ENCODE data around the gene CCDC15.

CCDC15 gene

GRCh38 chr11:124953753-124954589 lies at the start of gene CCDC15:
CCDC15 (plus strand) TSS chr11:124954202; CDS start chr11:124954733, 531 bp downstream.
- no peak within 1 kb of the TSS for H3K27ac Mint-ChIP-seq
- peaks cover 4% of the 10 kb centered on the region for H3K9me3 Mint-ChIP-seq
- CTCF ChIA-PET, result interaction anchor here (0.6 to 1.9 kb wide), 7 partner anchors 18 to 394 kb away, joined by 3 to 8 read pairs (median 4); partner anchors contain the start of gene HEPACAM
- peaks cover 18% of the 10 kb centered on the region for H3K36me3 Mint-ChIP-seq
- H3K4me3 Mint-ChIP-seq, result no peak within 1 kb of the TSS
- DNase-seq, result peak; percentile 97
- H3K27me3 Mint-ChIP-seq, result no peaks in the 10 kb centered on the region
- peaks cover 16% of the 10 kb centered on the region for H3K4me1 Mint-ChIP-seq

- no peaks in the 10 kb centered on the region for H3K36me3 Mint-ChIP-seq
- H3K9me3 Mint-ChIP-seq, result peaks cover 14% of the 10 kb centered on the region
- DNase-seq, result peak; percentile 38
- peaks cover 3% of the 10 kb centered on the region for H3K4me1 Mint-ChIP-seq
- H3K27ac Mint-ChIP-seq, result no peak overlapping the region
- H3K4me3 Mint-ChIP-seq, result no peak overlapping the region
- CTCF ChIA-PET, result interaction anchor here (1.1 kb wide), 1 partner anchor 209 kb away, joined by 6 read pairs; no protein-coding TSS in a partner anchor
- peaks cover 38% of the 10 kb centered on the region for H3K27me3 Mint-ChIP-seq
Measured at GRCh38 chr11:124915541-124916369, 38.2 kb upstream of the CCDC15 start.

- Mint-ChIP-seq H3K27ac (no peak overlapping the region), H3K4me1 (peaks cover 4% of the 10 kb centered on the region), H3K36me3 (no peaks in the 10 kb centered on the region), H3K27me3 (peaks cover 40% of the 10 kb centered on the region), H3K9me3 (peaks cover 14% of the 10 kb centered on the region), H3K4me3 (no peak overlapping the region)
- DNase-seq, result no peak
- CTCF ChIA-PET, result interaction anchor here (1.1 to 1.5 kb wide), 2 partner anchors 208 to 431 kb away, joined by 3 to 6 read pairs; no protein-coding TSS in a partner anchor
Measured at GRCh38 chr11:124916370-124916710, 37.7 kb upstream of the CCDC15 start.

GRCh38 chr11:124917115-124917637 lies 36.8 kb upstream of the CCDC15 start:
- Mint-ChIP-seq H3K27ac (no peak overlapping the region), H3K4me1 (peaks cover 4% of the 10 kb centered on the region), H3K36me3 (no peaks in the 10 kb centered on the region), H3K27me3 (peaks cover 38% of the 10 kb centered on the region), H3K4me3 (no peak overlapping the region), H3K9me3 (peaks cover 7% of the 10 kb centered on the region)
- CTCF ChIA-PET, result interaction anchor here (1.1 to 1.5 kb wide), 2 partner anchors 207 to 430 kb away, joined by 3 to 6 read pairs; no protein-coding TSS in a partner anchor
- no peak for DNase-seq

GRCh38 chr11:124918950-124919349 lies 35.1 kb upstream of the CCDC15 start, which contains the start of gene HEPN1:
HEPN1 (plus strand) TSS chr11:124919250.
- Mint-ChIP-seq H3K9me3 (no peaks in the 10 kb centered on the region), H3K27me3 (peaks cover 34% of the 10 kb centered on the region), H3K4me1 (peaks cover 19% of the 10 kb centered on the region), H3K27ac (no peak within 1 kb of the TSS), H3K36me3 (no peaks in the 10 kb centered on the region), H3K4me3 (no peak within 1 kb of the TSS)
- CTCF ChIA-PET, result interaction anchor here (1.1 kb wide), 1 partner anchor 9 kb away, joined by 3 read pairs; no protein-coding TSS in a partner anchor
- DNase-seq, result no peak

- H3K27ac Mint-ChIP-seq, result no peak overlapping the region
- no peak overlapping the region for H3K4me3 Mint-ChIP-seq
- H3K4me1 Mint-ChIP-seq, result peaks cover 23% of the 10 kb centered on the region
- H3K27me3 Mint-ChIP-seq, result peaks cover 35% of the 10 kb centered on the region
- CTCF ChIA-PET, result interaction anchor here (1.4 kb wide), 1 partner anchor 21 kb away, joined by 4 read pairs; no protein-coding TSS in a partner anchor
- no peak for DNase-seq
- H3K36me3 Mint-ChIP-seq, result no peaks in the 10 kb centered on the region
- no peaks in the 10 kb centered on the region for H3K9me3 Mint-ChIP-seq
Measured at GRCh38 chr11:124919898-124920297, 34.1 kb upstream of the CCDC15 start.

GRCh38 chr11:124920356-124920755 lies 33.6 kb upstream of the CCDC15 start:
- H3K4me1 Mint-ChIP-seq, result peaks cover 23% of the 10 kb centered on the region
- CTCF ChIA-PET, result interaction anchor here (1.4 kb wide), 1 partner anchor 21 kb away, joined by 4 read pairs; no protein-coding TSS in a partner anchor
- H3K27ac Mint-ChIP-seq, result no peak overlapping the region
- no peaks in the 10 kb centered on the region for H3K9me3 Mint-ChIP-seq
- peaks cover 40% of the 10 kb centered on the region for H3K27me3 Mint-ChIP-seq
- no peak overlapping the region for H3K4me3 Mint-ChIP-seq
- DNase-seq, result no peak
- H3K36me3 Mint-ChIP-seq, result no peaks in the 10 kb centered on the region

GRCh38 chr11:124920870-124921609 lies 33.0 kb upstream of the CCDC15 start:
- H3K4me1 Mint-ChIP-seq, result peaks cover 23% of the 10 kb centered on the region
- H3K27ac Mint-ChIP-seq, result no peak overlapping the region
- peak; percentile 82 for DNase-seq
- CTCF ChIA-PET, result interaction anchor here (0.7 to 1.4 kb wide), 2 partner anchors 20 to 33 kb away, joined by 4 read pairs; no protein-coding TSS in a partner anchor
- no peaks in the 10 kb centered on the region for H3K9me3 Mint-ChIP-seq
- H3K27me3 Mint-ChIP-seq, result peaks cover 36% of the 10 kb centered on the region
- H3K36me3 Mint-ChIP-seq, result no peaks in the 10 kb centered on the region
- H3K4me3 Mint-ChIP-seq, result peak overlapping the region; percentile 42

GRCh38 chr11:124922831-124923230 lies 31.2 kb upstream of the CCDC15 start:
- H3K27me3 Mint-ChIP-seq, result peaks cover 25% of the 10 kb centered on the region
- no peak for DNase-seq

GRCh38 chr11:124923296-124923695 lies 30.7 kb upstream of the CCDC15 start:
- CTCF ChIA-PET, result interaction anchor here (0.6 to 1.8 kb wide), 4 partner anchors 11 to 219 kb away, joined by 3 to 6 read pairs (median 3); no protein-coding TSS in a partner anchor
- Mint-ChIP-seq H3K27ac (no peak overlapping the region), H3K9me3 (no peaks in the 10 kb centered on the region), H3K4me1 (peaks cover 23% of the 10 kb centered on the region), H3K36me3 (no peaks in the 10 kb centered on the region), H3K4me3 (no peak overlapping the region), H3K27me3 (peaks cover 25% of the 10 kb centered on the region)
- DNase-seq, result peak; percentile 52

More at GRCh38 chr11:124922831-124923230, 31.2 kb upstream of the CCDC15 start:
- peaks cover 23% of the 10 kb centered on the region for H3K4me1 Mint-ChIP-seq
- CTCF ChIA-PET, result interaction anchor here (0.6 to 1.8 kb wide), 4 partner anchors 12 to 220 kb away, joined by 3 to 6 read pairs (median 3); no protein-coding TSS in a partner anchor
- no peak overlapping the region for H3K27ac Mint-ChIP-seq
- no peak overlapping the region for H3K4me3 Mint-ChIP-seq
- no peaks in the 10 kb centered on the region for H3K36me3 Mint-ChIP-seq
- H3K9me3 Mint-ChIP-seq, result no peaks in the 10 kb centered on the region

- Mint-ChIP-seq H3K4me1 (peaks cover 25% of the 10 kb centered on the region), H3K4me3 (no peak overlapping the region), H3K9me3 (no peaks in the 10 kb centered on the region), H3K27ac (no peak overlapping the region), H3K27me3 (peaks cover 7% of the 10 kb centered on the region), H3K36me3 (no peaks in the 10 kb centered on the region)
- CTCF ChIA-PET, result interaction anchor here (0.8 to 1.0 kb wide), 2 partner anchors 22 to 213 kb away, joined by 3 read pairs; no protein-coding TSS in a partner anchor
- DNase-seq, result no peak
Measured at GRCh38 chr11:124928942-124929665, 24.9 kb upstream of the CCDC15 start.

GRCh38 chr11:124930799-124931198 lies 23.2 kb upstream of the CCDC15 start:
- Mint-ChIP-seq H3K36me3 (no peaks in the 10 kb centered on the region), H3K27me3 (peaks cover 3% of the 10 kb centered on the region), H3K9me3 (no peaks in the 10 kb centered on the region), H3K4me1 (peaks cover 24% of the 10 kb centered on the region), H3K4me3 (peak overlapping the region; percentile 9), H3K27ac (peak overlapping the region; percentile 77)
- DNase-seq, result no peak
- CTCF ChIA-PET, result no interaction called here
